ENCODE data around the gene NTMT2.

GRCh38 chr1:170156594-170156993, 10.8 kb downstream of the NTMT2 start:
- TF ChIP-seq MAX (IDR thresholded peaks at IDR 0.05): no peak
- TF ChIP-seq, protein P1, sequence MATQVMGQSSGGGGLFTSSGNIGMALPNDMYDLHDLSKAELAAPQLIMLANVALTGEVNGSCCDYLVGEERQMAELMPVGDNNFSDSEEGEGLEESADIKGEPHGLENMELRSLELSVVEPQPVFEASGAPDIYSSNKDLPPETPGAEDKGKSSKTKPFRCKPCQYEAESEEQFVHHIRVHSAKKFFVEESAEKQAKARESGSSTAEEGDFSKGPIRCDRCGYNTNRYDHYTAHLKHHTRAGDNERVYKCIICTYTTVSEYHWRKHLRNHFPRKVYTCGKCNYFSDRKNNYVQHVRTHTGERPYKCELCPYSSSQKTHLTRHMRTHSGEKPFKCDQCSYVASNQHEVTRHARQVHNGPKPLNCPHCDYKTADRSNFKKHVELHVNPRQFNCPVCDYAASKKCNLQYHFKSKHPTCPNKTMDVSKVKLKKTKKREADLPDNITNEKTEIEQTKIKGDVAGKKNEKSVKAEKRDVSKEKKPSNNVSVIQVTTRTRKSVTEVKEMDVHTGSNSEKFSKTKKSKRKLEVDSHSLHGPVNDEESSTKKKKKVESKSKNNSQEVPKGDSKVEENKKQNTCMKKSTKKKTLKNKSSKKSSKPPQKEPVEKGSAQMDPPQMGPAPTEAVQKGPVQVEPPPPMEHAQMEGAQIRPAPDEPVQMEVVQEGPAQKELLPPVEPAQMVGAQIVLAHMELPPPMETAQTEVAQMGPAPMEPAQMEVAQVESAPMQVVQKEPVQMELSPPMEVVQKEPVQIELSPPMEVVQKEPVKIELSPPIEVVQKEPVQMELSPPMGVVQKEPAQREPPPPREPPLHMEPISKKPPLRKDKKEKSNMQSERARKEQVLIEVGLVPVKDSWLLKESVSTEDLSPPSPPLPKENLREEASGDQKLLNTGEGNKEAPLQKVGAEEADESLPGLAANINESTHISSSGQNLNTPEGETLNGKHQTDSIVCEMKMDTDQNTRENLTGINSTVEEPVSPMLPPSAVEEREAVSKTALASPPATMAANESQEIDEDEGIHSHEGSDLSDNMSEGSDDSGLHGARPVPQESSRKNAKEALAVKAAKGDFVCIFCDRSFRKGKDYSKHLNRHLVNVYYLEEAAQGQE (IDR thresholded peaks at IDR 0.05; ENCODE audit: low read depth): no peak
- no peak for TF ChIP-seq NFIC (IDR thresholded peaks at IDR 0.05)
- TF ChIP-seq, protein P2, sequence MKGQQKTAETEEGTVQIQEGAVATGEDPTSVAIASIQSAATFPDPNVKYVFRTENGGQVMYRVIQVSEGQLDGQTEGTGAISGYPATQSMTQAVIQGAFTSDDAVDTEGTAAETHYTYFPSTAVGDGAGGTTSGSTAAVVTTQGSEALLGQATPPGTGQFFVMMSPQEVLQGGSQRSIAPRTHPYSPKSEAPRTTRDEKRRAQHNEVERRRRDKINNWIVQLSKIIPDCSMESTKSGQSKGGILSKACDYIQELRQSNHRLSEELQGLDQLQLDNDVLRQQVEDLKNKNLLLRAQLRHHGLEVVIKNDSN (IDR thresholded peaks at IDR 0.05): no peak
- TF ChIP-seq YY1 (IDR thresholded peaks at IDR 0.05; ENCODE audit: low read depth): no peak
- no peak for TF ChIP-seq TAF1 (IDR thresholded peaks at IDR 0.05; ENCODE audit: low read depth)
- TF ChIP-seq EGR1 (IDR thresholded peaks at IDR 0.05): no peak
- no peak for TF ChIP-seq EP300 (IDR thresholded peaks at IDR 0.05; ENCODE audit: borderline replicate concordance)
- TF ChIP-seq TEAD4 (IDR thresholded peaks at IDR 0.05): no peak
- TF ChIP-seq ZBTB7A (IDR thresholded peaks at IDR 0.05; ENCODE audit: low read depth): no peak
- no peak for TF ChIP-seq CREB1 (IDR thresholded peaks at IDR 0.05; ENCODE audit: low read depth)
- TF ChIP-seq CEBPB (IDR thresholded peaks at IDR 0.05): no peak
- no peak for TF ChIP-seq RAD21 (IDR thresholded peaks at IDR 0.05; ENCODE audit: low read depth)
- no peak for TF ChIP-seq FOXM1 (IDR thresholded peaks at IDR 0.05; ENCODE audit: borderline replicate concordance, low read depth)
